ENCODE results near the gene SRPK3. TPM values are rescaled to one million over a fixed set of nuclear protein-coding genes. Genes with fewer than 3 reads are reported as not detected.

SRPK3 gene
- total RNA-seq, 1 donor from 2014 or later = not detected

DNA sequence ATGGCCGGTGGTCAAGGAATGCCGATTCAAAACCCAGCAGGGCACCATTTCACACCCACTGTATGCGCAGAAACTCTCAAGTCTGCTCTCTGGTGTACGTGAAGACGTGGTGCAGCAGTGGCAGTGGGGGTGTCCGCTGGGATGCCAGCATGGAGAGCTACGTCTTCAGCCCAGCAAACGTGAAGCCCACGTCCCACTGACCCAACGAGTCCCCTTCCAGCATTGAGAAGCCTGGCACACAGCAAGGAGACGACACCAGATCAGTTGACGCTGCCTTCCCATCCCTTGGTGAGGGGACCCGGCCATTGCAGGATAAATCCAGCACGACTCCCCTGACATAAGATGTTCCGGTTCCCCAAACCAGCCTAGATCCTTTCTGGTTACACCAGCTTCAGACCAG, 19.0 kb upstream of the SRPK3 start:
- H3K27me3 Mint-ChIP-seq (ENCODE audit: insufficient read depth) = peaks cover 7% of the 10 kb centered on the region
- no peak overlapping the region for H3K4me3 Mint-ChIP-seq
- DNase-seq (ENCODE audit: low spot score) = no peak
- intact Hi-C loops (cut with micrococcal nuclease) = loop anchor here (5.0 kb wide), 1 partner anchor 165 kb away; the partner anchor contains the start of gene ARHGAP4
- no peaks in the 10 kb centered on the region for H3K36me3 Mint-ChIP-seq (ENCODE audit: low read depth)
- H3K27ac Mint-ChIP-seq = no peak overlapping the region
- H3K9me3 Mint-ChIP-seq = no peaks in the 10 kb centered on the region
- H3K4me1 Mint-ChIP-seq (ENCODE audit: low read depth) = peaks cover 5% of the 10 kb centered on the region

DNA sequence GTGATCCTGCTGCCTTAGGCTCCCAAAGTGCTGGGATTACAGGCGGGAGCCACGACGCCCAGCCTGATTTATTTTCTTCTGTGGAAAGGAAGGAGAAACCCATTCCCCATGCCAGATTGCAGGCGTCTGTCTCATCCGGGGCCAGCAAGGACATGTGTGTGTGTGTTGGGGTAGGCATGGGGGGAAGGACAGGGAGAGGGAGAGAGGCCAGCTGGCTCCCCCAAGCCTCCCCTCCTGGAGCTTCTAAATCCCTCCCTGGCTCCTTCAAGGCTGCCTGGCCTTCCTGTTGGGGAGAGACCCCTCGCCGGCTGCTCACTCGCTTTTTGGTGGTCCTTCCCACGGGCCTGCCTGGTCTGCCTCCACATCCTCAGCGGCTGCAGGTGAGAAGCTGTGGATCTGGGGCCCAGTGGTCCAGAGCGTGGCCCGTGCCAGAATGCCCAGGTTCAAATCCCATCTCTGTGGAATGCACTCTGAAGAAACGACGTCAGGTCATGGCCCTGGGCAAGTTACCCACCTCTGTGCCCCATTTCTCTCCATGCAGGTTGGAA, 18.1 kb upstream of the SRPK3 start:
- DNase-seq (ENCODE audit: low spot score) = no peak
- Mint-ChIP-seq H3K27me3 (ENCODE audit: insufficient read depth) (peaks cover 6% of the 10 kb centered on the region), H3K4me3 (no peak overlapping the region), H3K4me1 (ENCODE audit: low read depth) (peaks cover 5% of the 10 kb centered on the region), H3K36me3 (ENCODE audit: low read depth) (no peaks in the 10 kb centered on the region), H3K9me3 (no peaks in the 10 kb centered on the region), H3K27ac (no peak overlapping the region)
- intact Hi-C loops (cut with micrococcal nuclease) = loop anchor here (5.0 kb wide), 1 partner anchor 165 kb away; the partner anchor contains the start of gene ARHGAP4

DNA sequence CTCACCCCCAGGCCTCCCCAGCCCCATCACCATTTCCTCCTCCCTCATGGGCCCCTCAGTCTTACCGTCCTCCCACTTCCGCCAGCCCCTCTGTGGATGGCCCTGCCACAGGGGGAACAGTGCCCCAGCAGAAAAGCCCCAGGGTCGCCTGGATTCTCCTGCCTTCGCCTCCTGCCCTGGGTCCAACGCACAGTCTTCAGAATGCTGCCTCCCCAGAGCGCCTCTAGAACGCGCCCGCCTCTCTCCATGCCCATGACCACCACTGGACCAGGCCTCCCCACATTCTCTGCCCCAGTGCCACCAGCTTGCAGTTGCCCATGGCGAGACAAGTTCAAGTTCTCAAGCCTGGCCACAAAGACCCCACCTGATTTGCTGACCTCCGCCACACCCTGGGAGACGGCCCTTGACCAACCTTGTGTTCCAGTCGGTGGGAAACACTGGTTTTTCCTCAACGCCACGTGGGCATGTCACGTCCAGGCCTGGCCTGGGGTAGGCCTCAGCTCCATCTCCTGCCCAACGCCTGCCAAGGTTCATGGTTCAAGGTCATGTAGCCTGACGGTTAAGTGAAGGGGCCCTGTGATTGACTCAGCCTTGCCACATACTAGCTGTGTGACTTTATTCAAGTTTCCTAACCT, 17.4 kb upstream of the SRPK3 start:
- Mint-ChIP-seq H3K27me3 (ENCODE audit: insufficient read depth) (peaks cover 5% of the 10 kb centered on the region), H3K4me1 (ENCODE audit: low read depth) (peaks cover 5% of the 10 kb centered on the region), H3K4me3 (no peak overlapping the region), H3K9me3 (no peaks in the 10 kb centered on the region), H3K36me3 (ENCODE audit: low read depth) (no peaks in the 10 kb centered on the region), H3K27ac (no peak overlapping the region)
- intact Hi-C loops (cut with micrococcal nuclease) = loop anchor here (5.0 kb wide), 1 partner anchor 164 kb away; the partner anchor contains the start of gene ARHGAP4
- no peak for DNase-seq (ENCODE audit: low spot score)

DNA sequence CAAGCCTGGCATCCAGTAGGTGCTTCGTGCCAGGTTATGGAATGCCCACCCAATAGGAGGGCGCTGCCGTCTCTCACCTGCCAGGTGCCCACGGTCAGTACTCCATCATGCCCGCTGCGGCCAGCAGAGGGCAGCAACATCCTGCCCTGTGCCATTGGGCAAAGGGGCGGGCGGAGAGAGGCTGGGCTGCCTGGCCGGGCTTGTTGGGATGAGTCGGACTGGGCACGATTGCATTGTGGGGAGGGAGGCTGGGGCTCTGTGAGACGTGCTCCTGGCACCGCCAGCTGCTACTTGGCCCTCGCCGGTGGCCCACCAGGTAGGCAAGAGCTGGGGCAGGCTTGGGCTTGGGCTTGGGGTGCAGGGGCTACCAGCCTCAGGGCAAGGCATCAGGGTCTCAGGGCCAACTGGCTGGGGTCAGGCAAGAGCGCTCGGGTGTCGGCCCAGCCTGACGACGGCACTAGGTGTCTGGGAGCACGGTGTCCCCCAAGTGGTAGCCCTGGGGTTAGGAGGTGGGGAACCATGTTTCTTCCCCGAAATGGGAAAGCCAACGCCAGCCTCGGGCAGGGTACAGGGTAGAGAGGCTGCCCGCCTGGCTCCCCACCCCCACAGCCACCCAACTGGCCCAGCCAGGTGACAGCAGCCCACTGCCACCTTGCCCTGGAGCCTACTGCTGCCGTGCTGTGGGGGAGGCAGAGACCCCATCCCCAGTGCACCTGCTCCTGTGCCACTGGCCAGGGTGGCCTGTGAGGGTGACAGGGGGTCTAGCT, 16.7 kb upstream of the SRPK3 start, which contains the start of gene PLXNB3:
Gene PLXNB3 (plus strand): TSS at position 261 of the 767 bp plus-strand sequence. CDS start 1,287 bp downstream, outside the sequence.
- intact Hi-C loops (cut with micrococcal nuclease) = loop anchor here (1.0 to 5.0 kb wide), 4 partner anchors 30 to 189 kb away; partner anchors contain the start of genes ARHGAP4, IDH3G and SSR4
- Mint-ChIP-seq H3K4me3 (no peak within 1 kb of the TSS), H3K27ac (no peak within 1 kb of the TSS), H3K27me3 (ENCODE audit: insufficient read depth) (peaks cover 5% of the 10 kb centered on the region), H3K36me3 (ENCODE audit: low read depth) (no peaks in the 10 kb centered on the region), H3K4me1 (ENCODE audit: low read depth) (peaks cover 5% of the 10 kb centered on the region), H3K9me3 (no peaks in the 10 kb centered on the region)
- peak; percentile 58 for DNase-seq (ENCODE audit: low spot score)

DNA sequence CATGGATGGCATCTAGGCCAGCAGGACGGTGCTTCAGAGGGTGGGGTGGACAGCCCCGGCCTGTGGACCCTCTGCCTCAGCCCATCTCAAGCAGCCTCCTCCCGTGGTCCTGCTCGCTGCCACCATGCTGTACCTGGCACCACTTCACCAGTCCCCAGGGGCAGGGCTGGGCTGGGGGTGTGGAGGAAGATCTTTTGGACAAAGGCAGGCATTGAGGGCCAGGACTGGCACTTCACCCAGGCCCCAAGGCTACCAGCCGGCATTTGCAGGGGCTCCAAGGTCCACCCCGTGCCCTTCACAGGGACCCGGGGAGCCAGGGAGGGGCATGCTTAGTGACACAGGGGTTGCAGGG, 16.1 kb upstream of the SRPK3 start:
- no peaks in the 10 kb centered on the region for H3K9me3 Mint-ChIP-seq
- no peak for DNase-seq (ENCODE audit: low spot score)
- peaks cover 5% of the 10 kb centered on the region for H3K4me1 Mint-ChIP-seq (ENCODE audit: low read depth)
- H3K4me3 Mint-ChIP-seq = no peak overlapping the region
- H3K27me3 Mint-ChIP-seq (ENCODE audit: insufficient read depth) = peaks cover 5% of the 10 kb centered on the region
- no peaks in the 10 kb centered on the region for H3K36me3 Mint-ChIP-seq (ENCODE audit: low read depth)
- no peak overlapping the region for H3K27ac Mint-ChIP-seq
- intact Hi-C loops (cut with micrococcal nuclease) = loop anchor here (1.0 to 5.0 kb wide), 4 partner anchors 30 to 189 kb away; partner anchors contain the start of genes ARHGAP4, IDH3G and SSR4

DNA sequence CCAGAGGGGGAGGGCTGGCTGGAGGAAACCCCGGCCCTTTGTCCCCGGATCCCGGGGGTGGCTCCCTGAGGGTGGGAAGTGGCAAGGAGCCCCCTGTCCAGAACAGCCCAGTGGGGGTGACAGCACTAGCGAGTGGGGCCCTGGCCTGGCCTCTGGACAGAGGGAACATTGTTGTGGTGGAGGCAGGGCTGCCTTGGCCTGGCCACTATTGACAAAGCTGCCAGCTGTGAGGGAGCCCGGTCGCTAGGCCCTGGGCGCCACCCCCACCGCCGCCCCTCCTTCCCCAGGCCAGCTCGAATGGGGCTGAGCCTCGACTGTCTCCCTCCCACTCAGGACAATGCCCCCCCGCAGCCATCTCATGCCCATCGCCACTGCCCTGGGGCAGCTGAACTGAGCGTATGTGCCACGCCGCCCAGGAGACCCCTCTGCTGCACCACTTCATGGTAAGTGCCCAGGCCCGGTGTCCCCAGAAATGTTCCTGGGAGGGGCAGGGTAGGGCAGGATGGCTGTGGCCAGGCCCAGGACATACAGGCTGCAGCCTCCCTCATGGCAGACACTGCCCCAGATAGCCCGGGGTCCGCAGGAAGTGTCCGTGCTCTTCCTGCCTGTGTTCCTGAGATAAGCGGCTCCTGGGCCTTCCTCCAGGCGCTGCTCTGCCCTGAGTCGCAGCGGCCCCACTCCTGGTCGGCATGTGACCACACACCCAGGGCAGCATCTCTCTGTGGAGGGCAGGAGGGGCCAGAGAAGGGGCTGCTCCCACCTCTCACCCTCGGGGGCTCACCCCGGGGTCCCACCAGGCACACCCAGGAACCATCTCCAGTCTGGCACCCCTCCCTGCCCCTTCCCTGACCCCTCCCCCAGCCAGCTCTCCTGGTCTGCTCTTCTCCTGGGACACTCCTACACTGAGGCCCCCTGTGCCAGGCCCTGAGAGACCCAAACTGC, 15.4 kb upstream of the SRPK3 start:
- Mint-ChIP-seq H3K27ac (no peak overlapping the region), H3K4me1 (ENCODE audit: low read depth) (peaks cover 5% of the 10 kb centered on the region), H3K9me3 (no peaks in the 10 kb centered on the region), H3K36me3 (ENCODE audit: low read depth) (no peaks in the 10 kb centered on the region), H3K27me3 (ENCODE audit: insufficient read depth) (peaks cover 5% of the 10 kb centered on the region), H3K4me3 (no peak overlapping the region)
- no peak for DNase-seq (ENCODE audit: low spot score)
- intact Hi-C loops (cut with micrococcal nuclease) = no loop called here

DNA sequence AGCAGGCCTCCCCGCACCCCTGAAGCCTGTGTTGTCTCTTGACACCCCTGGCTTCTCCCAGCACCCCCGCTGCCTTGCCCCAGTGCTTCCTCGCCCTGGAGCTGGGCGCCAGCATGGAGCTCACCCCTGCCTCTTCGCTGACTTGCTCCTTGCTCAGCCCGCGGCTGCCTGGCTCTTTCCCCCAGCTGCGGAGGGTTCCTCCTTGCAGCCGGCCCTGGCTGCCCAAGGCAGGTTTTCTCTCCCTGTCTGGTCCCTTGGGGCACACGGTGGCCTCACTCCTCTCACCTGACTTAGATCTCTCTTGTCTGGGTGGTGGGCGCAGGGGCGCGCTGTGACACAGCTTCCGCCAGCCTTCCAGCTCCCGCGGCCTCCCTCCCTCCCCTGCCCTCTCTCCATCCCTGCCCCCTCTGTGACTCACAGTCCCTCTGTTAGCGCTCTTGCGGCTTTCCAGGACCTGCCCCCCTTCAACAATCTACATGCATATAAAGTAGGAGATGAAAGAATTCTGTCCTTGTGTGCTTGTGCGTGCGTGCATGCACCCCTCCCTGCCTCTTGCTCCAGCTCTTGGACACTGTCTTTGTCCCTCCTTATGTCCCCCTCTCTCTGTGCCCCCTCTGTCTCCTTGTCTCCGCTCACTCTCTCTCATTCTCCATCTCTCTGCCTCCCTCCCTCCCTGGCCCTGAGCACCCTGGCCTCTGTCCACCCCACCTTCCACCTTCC, 14.6 kb upstream of the SRPK3 start:
- no peak overlapping the region for H3K4me3 Mint-ChIP-seq
- intact Hi-C loops (cut with micrococcal nuclease) = no loop called here
- peaks cover 5% of the 10 kb centered on the region for H3K4me1 Mint-ChIP-seq (ENCODE audit: low read depth)
- no peaks in the 10 kb centered on the region for H3K9me3 Mint-ChIP-seq
- H3K36me3 Mint-ChIP-seq (ENCODE audit: low read depth) = no peaks in the 10 kb centered on the region
- no peak for DNase-seq (ENCODE audit: low spot score)
- H3K27ac Mint-ChIP-seq = no peak overlapping the region
- peaks cover 5% of the 10 kb centered on the region for H3K27me3 Mint-ChIP-seq (ENCODE audit: insufficient read depth)

DNA sequence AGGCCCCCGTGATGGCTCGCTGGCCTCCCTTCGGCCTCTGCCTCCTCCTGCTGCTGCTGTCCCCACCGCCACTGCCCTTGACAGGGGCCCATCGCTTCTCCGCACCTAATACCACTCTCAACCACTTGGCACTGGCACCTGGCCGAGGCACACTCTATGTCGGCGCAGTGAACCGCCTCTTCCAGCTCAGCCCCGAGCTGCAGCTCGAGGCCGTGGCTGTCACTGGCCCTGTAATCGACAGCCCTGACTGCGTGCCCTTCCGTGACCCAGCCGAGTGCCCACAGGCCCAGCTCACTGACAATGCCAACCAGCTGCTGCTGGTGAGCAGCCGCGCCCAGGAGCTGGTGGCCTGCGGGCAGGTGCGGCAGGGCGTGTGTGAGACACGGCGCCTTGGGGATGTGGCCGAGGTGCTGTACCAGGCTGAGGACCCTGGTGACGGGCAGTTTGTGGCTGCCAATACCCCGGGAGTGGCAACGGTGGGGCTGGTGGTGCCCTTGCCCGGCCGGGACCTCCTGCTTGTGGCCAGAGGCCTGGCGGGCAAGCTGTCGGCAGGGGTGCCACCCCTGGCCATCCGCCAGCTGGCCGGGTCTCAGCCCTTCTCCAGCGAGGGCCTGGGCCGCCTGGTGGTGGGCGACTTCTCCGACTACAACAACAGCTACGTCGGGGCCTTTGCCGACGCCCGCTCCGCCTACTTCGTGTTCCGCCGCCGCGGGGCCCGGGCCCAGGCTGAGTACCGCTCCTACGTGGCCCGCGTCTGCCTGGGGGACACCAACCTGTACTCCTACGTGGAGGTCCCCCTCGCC, 13.8 kb upstream of the SRPK3 start:
- Mint-ChIP-seq H3K4me3 (no peak overlapping the region), H3K36me3 (ENCODE audit: low read depth) (no peaks in the 10 kb centered on the region), H3K27ac (no peak overlapping the region), H3K4me1 (ENCODE audit: low read depth) (peaks cover 5% of the 10 kb centered on the region), H3K27me3 (ENCODE audit: insufficient read depth) (peaks cover 5% of the 10 kb centered on the region), H3K9me3 (no peaks in the 10 kb centered on the region)
- no peak for DNase-seq (ENCODE audit: low spot score)
- intact Hi-C loops (cut with micrococcal nuclease) = no loop called here

DNA sequence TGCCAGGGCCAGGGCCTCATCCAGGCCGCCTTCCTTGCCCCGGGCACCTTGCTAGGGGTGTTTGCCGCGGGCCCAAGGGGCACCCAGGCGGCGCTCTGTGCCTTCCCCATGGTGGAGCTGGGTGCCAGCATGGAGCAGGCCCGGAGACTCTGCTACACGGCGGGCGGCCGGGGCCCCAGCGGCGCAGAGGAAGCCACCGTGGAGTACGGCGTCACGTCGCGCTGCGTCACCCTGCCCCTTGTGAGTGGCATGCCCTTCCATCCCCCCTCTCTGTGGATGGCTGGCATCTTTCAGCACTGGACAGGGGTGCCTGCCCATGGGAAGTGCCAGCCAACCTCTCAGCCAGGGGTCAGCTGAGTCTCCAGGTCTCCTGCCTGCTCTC, 13.2 kb upstream of the SRPK3 start:
- Mint-ChIP-seq H3K36me3 (ENCODE audit: low read depth) (no peaks in the 10 kb centered on the region), H3K9me3 (no peaks in the 10 kb centered on the region), H3K4me1 (ENCODE audit: low read depth) (peaks cover 5% of the 10 kb centered on the region), H3K4me3 (no peak overlapping the region), H3K27ac (no peak overlapping the region), H3K27me3 (ENCODE audit: insufficient read depth) (peaks cover 5% of the 10 kb centered on the region)
- no peak for DNase-seq (ENCODE audit: low spot score)
- intact Hi-C loops (cut with micrococcal nuclease) = no loop called here

DNA sequence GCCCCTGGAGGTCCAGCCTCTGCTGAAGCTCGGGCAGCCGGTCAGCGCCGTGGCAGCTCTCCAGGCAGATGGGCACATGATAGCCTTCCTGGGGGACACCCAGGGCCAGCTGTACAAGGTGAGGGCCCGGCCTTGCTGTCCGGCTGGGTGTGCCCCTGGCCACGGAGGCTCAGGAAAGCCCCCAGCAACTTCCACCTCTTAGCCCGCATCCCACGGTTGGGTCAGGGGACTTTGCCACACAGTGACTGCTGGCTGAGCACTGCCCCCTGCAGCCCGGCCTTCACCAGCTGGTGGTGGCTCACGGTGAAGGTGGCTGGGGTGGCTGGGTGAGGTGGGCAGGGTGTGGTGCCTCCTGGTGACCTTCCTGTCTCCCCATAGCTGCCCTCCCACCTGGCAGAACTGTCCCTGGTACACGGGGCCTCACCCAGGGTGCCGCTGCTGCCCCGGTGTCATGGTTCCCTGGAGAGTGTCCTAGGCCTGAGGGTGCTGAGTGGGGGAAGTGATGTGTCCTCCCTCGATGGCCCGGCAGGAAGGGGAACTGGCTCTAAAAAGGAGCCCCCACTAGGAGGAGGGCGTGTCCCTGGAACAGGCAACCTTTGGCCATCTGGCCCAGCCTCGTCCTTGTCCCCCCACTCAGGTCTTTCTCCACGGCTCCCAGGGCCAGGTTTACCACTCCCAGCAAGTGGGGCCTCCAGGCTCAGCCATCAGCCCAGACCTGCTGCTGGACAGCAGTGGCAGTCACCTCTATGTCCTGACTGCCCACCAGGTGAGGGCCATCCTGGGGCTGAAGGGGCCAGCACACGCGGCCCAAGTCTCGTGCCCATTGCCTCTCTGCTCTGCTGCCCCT, 12.3 kb upstream of the SRPK3 start:
- H3K4me3 Mint-ChIP-seq = no peak overlapping the region
- intact Hi-C loops (cut with micrococcal nuclease) = no loop called here

More for the DNA sequence above, 12.3 kb upstream of the SRPK3 start:
- Mint-ChIP-seq H3K27me3 (ENCODE audit: insufficient read depth) (peaks cover 5% of the 10 kb centered on the region), H3K9me3 (no peaks in the 10 kb centered on the region), H3K27ac (no peak overlapping the region), H3K36me3 (ENCODE audit: low read depth) (no peaks in the 10 kb centered on the region), H3K4me1 (ENCODE audit: low read depth) (peaks cover 5% of the 10 kb centered on the region)
- no peak for DNase-seq (ENCODE audit: low spot score)
